HCT116 (cell line): ENCODE data around the gene FSCN2. TPM values are rescaled to one million over a fixed set of nuclear protein-coding genes. Genes with fewer than 3 reads are reported as not detected.

Experiments used
- ATAC-seq: fragments of 200-7000 bp; cut with Tn5 transposase; 2 replicates; pipeline ENCODE4 v1.9.1; 2020; ENCODE audit warnings: mild to moderate bottlenecking, moderate library complexity
- BruUV-seq: library from RNA; stranded (reverse); fragments of 400-500 nt; replicated peaks from 2 replicates; lab custom pipeline; 2021; lab: Mats Ljungman, UMichigan
- CTCF ChIA-PET: fragments of 300-600 bp; sonication (Branson Sonifier 250); formaldehyde crosslinking; loops from one replicate; lab custom pipeline; 2021; ENCODE audit warnings: antibody characterized with exemption; lab: Charles Lee
- POLR2A ChIA-PET: fragments of 300-600, 350-600 bp; sonication (Branson Sonifier 250); formaldehyde crosslinking; loops from one replicate; lab custom pipeline; 2021; ENCODE audit warnings: antibody characterized with exemption; lab: Charles Lee
- RAD21 ChIA-PET, 2 experiments: fragments of 300-600 bp; sonication (Branson Sonifier 250); formaldehyde crosslinking; loops; one replicate each; lab custom pipeline; 2023; ENCODE audit warnings: low total read pairs in 2 of 2; ENCODE audit not compliant: uncharacterized antibody in 2 of 2, unreplicated experiment in 2 of 2, low non-redundant PET in 1 of 2; lab: Charles Lee
- DNase-seq: peaks from one replicate; pipeline ENCODE4 v3.0.0-alpha.2; 2010; ENCODE audit warnings: low read depth, low spot score
- H2AFZ ChIP-seq: fragments of 200-600 bp; shearing (Covaris generic), sonication (generic); 2 replicates; pipeline ENCODE4 v1.6.1; 2017; ENCODE audit warnings: low read depth, mixed run types, mixed read lengths, antibody characterized with exemption, low read length; ENCODE audit not compliant: poor library complexity, severe bottlenecking
- H3K27ac ChIP-seq: 2 replicates; pipeline ENCODE4 v1.5.1; 2012; ENCODE audit warnings: low read depth, low read length
- H3K27me3 ChIP-seq: fragments of 200-600 bp; sonication (generic); 2 replicates; pipeline ENCODE4 v1.6.1; 2016; ENCODE audit warnings: mixed run types, low read length, mixed read lengths; ENCODE audit not compliant: insufficient read depth
- H3K36me3 ChIP-seq, 2 experiments: fragments of 200-500 bp in 1 of 2; fragments of 200-600 bp in 1 of 2; sonication (Bioruptor generic) in 1 of 2; sonication (generic) in 1 of 2; 2 replicates each; pipeline versions ENCODE4 v1.5.1 to v1.6.1; 2014 to 2016; ENCODE audit warnings: low read length in 2 of 2, inconsistent platforms in 1 of 2, mixed read lengths in 1 of 2, mixed run types in 1 of 2; ENCODE audit not compliant: insufficient read depth in 2 of 2, control insufficient read depth in 1 of 2
- H3K4me1 ChIP-seq, 2 experiments: fragments of 200-600 bp in 1 of 2; sonication (generic) in 1 of 2; 2 replicates each; pipeline versions ENCODE4 v1.5.1 to v1.6.1; 2012 to 2017; ENCODE audit warnings: low read length in 2 of 2, inconsistent platforms in 1 of 2, mild to moderate bottlenecking in 1 of 2, mixed read lengths in 1 of 2, mixed run types in 1 of 2, moderate library complexity in 1 of 2; ENCODE audit not compliant: insufficient read depth in 2 of 2, control insufficient read depth in 1 of 2
- H3K4me2 ChIP-seq: fragments of 200-600 bp; sonication (generic); 2 replicates; pipeline ENCODE4 v1.6.1; 2017; ENCODE audit warnings: mixed run types, low read length, mixed read lengths
- H3K4me3 ChIP-seq, 2 experiments: fragments of 200-600 bp in 1 of 2; sonication (generic) in 1 of 2; replicated peaks in 1 of 2; 2 replicates each; pipeline ENCODE4 v1.5.1; 2011 to 2016; ENCODE audit warnings: low read length in 2 of 2, control low read depth in 1 of 2, low read depth in 1 of 2, mild to moderate bottlenecking in 1 of 2, mixed read lengths in 1 of 2, mixed run types in 1 of 2
- H3K79me2 ChIP-seq: fragments of 200-600 bp; sonication (generic); 2 replicates; pipeline ENCODE4 v1.6.1; 2017; ENCODE audit warnings: mild to moderate bottlenecking, mixed run types, low read length, moderate library complexity, mixed read lengths; ENCODE audit not compliant: insufficient read depth
- H3K9ac ChIP-seq: fragments of 200-600 bp; sonication (generic); 2 replicates; pipeline ENCODE4 v1.6.1; 2016; ENCODE audit warnings: low read length, mixed read lengths
- H3K9me2 ChIP-seq: fragments of 200-600 bp; sonication (generic), shearing (Covaris generic); 2 replicates; pipeline ENCODE4 v1.6.1; 2017; ENCODE audit warnings: mixed run types, mild to moderate bottlenecking, moderate library complexity; ENCODE audit not compliant: insufficient read depth
- H3K9me3 ChIP-seq, 2 experiments: fragments of 200-500 bp in 1 of 2; fragments of 200-600 bp in 1 of 2; sonication (Bioruptor generic) in 1 of 2; sonication (generic) in 1 of 2; 2 replicates each; pipeline ENCODE4 v1.6.1; 2014 to 2017; ENCODE audit warnings: low read length in 2 of 2, mixed read lengths in 2 of 2, inconsistent platforms in 1 of 2, low read depth in 1 of 2, mild to moderate bottlenecking in 1 of 2, mixed run types in 1 of 2, moderate library complexity in 1 of 2; ENCODE audit not compliant: control insufficient read depth in 1 of 2, insufficient read depth in 1 of 2
- H4K20me1 ChIP-seq: fragments of 200-600 bp; sonication (generic), shearing (Covaris generic); 2 replicates; pipeline ENCODE4 v1.6.1; 2017; ENCODE audit warnings: mixed run types, mild to moderate bottlenecking, moderate library complexity; ENCODE audit not compliant: insufficient read depth
- CBX3 ChIP-seq: IDR thresholded peaks from 2 replicates; pipeline ENCODE4 v1.6.1; 2012; ENCODE audit warnings: low read depth
- CEBPB ChIP-seq: IDR thresholded peaks from 2 replicates; pipeline ENCODE4 v1.6.1; 2012; ENCODE audit warnings: low read depth
- CTCF ChIP-seq, 3 experiments: fragments of 200-600 bp in 1 of 3; sonication (generic) in 1 of 3; IDR thresholded peaks in 2 of 3; conservative IDR thresholded peaks in 1 of 3; 2 replicates each; pipeline ENCODE4 v1.5.1; 2012 to 2017; ENCODE audit warnings: low read depth in 2 of 3, low read length in 2 of 3, antibody characterized with exemption in 1 of 3, borderline replicate concordance in 1 of 3, control low read depth in 1 of 3, mild to moderate bottlenecking in 1 of 3, mixed read lengths in 1 of 3, mixed run types in 1 of 3, moderate library complexity in 1 of 3; ENCODE audit not compliant: insufficient read depth in 1 of 3
- EGR1 ChIP-seq: IDR thresholded peaks from 2 replicates; pipeline ENCODE4 v1.6.1; 2012; ENCODE audit warnings: low read depth
- EZH2 ChIP-seq: fragments of 200-600 bp; sonication (generic); IDR thresholded peaks from 2 replicates; pipeline ENCODE4 v1.6.1; 2017; ENCODE audit warnings: antibody characterized with exemption, mixed run types
- FOSL1 ChIP-seq: IDR thresholded peaks from 2 replicates; pipeline ENCODE4 v1.6.1; 2012; ENCODE audit warnings: low read depth
- JUND ChIP-seq: IDR thresholded peaks from 2 replicates; pipeline ENCODE4 v1.6.1; 2012
- MAX ChIP-seq: IDR thresholded peaks from 2 replicates; pipeline ENCODE4 v1.6.1; 2012
- POLR2A ChIP-seq: IDR thresholded peaks from 2 replicates; pipeline ENCODE4 v1.7.0; 2011; ENCODE audit warnings: borderline replicate concordance; ENCODE audit not compliant: insufficient read depth, insufficient read length; ENCODE audit errors: extremely low read depth
- POLR2AphosphoS5 ChIP-seq: IDR thresholded peaks from 2 replicates; pipeline ENCODE4 v1.6.1; 2011; ENCODE audit warnings: mild to moderate bottlenecking, low read depth, low read length, moderate library complexity
- RAD21 ChIP-seq: IDR thresholded peaks from 2 replicates; pipeline ENCODE4 v1.6.1; 2012; ENCODE audit warnings: low read depth, mild to moderate bottlenecking
- REST ChIP-seq: IDR thresholded peaks from 2 replicates; pipeline ENCODE4 v1.6.1; 2012; ENCODE audit warnings: low read depth
- SIN3A ChIP-seq: IDR thresholded peaks from 2 replicates; pipeline ENCODE4 v1.6.1; 2012; ENCODE audit warnings: low read depth
- SP1 ChIP-seq: IDR thresholded peaks from 2 replicates; pipeline ENCODE4 v1.6.1; 2012; ENCODE audit warnings: low read depth
- SRF ChIP-seq: IDR thresholded peaks from 2 replicates; pipeline ENCODE4 v1.6.1; 2012; ENCODE audit warnings: low read depth
- TCF7L2 ChIP-seq: IDR thresholded peaks from 2 replicates; pipeline ENCODE4 v1.7.0; 2011; ENCODE audit warnings: borderline replicate concordance, inconsistent platforms; ENCODE audit not compliant: insufficient read depth, insufficient read length; ENCODE audit errors: extremely low read depth
- YY1 ChIP-seq: IDR thresholded peaks from 2 replicates; pipeline ENCODE4 v1.6.1; 2011; ENCODE audit warnings: low read length, low read depth, moderate library complexity, mild to moderate bottlenecking; ENCODE audit not compliant: insufficient replicate concordance; ENCODE audit errors: extremely low read depth
- ZFX ChIP-seq: fragments of 450-650 bp; IDR thresholded peaks from 2 replicates; pipeline ENCODE4 v1.6.1; 2017
- intact Hi-C: fragments of 100-400 bp; cut with micrococcal nuclease; formaldehyde crosslinking; loops from 2 replicates; pipeline ENCODE4 v1.10.0; 2022
- total RNA-seq: library from RNA; stranded (reverse); gene quantifications from one replicate; pipeline ENCODE4 v1.2.1, GENCODE V29; 2021; ENCODE audit not compliant: unreplicated experiment

Gene FSCN2
- total RNA-seq, 1 experiment from 2014 or later, result 10.1 TPM

- no peak for TF ChIP-seq ZFX
- no peak for TF ChIP-seq REST
- no peak for TF ChIP-seq CBX3
- TF ChIP-seq FOSL1, result no peak
- no peak for TF ChIP-seq SIN3A
- TF ChIP-seq CEBPB, result no peak
- no peak for TF ChIP-seq POLR2A
- no peak for TF ChIP-seq JUND
- TF ChIP-seq CTCF (IDR thresholded peaks at IDR 0.05 in 2 of 3, conservative IDR thresholded peaks at IDR 0.05 in 1 of 3; ENCODE audit: borderline replicate concordance in 1 of 3, insufficient read depth in 1 of 3, low read depth in 2 of 3, low read length in 2 of 3), result no peak
- no peak for TF ChIP-seq TCF7L2
- TF ChIP-seq SP1, result no peak
- TF ChIP-seq EZH2, result no peak
- TF ChIP-seq SRF, result no peak
- TF ChIP-seq MAX, result no peak
- TF ChIP-seq YY1, result no peak
- TF ChIP-seq EGR1, result no peak
- TF ChIP-seq POLR2AphosphoS5, result no peak
- TF ChIP-seq RAD21, result no peak
- H3K27ac ChIP-seq, result no peak overlapping the region; the same call in 1 of the 2 replicates
- CTCF ChIA-PET, result no interaction called here
- intact Hi-C loops, result no loop called here
- RAD21 ChIA-PET, result no interaction called here
- peaks cover 12 to 30% of the 10 kb centered on the region in 2 experiments for H3K4me1 ChIP-seq
- ATAC-seq (no peak), DNase-seq (no peak)
- H3K36me3 ChIP-seq, result no peaks in the 10 kb centered on the region
- H3K27me3 ChIP-seq, result no peaks in the 10 kb centered on the region
- no peaks in the 10 kb centered on the region for H3K79me2 ChIP-seq
- no TSS peak for BruUV-seq
- H3K4me2 ChIP-seq, result no peak overlapping the region
- no peaks in the 10 kb centered on the region for H4K20me1 ChIP-seq
- H3K9me2 ChIP-seq, result no peaks in the 10 kb centered on the region
- no peak overlapping the region for H3K9ac ChIP-seq
- H2AFZ ChIP-seq, result no peak overlapping the region
- no peak overlapping the region for H3K4me3 ChIP-seq
- POLR2A ChIA-PET, result interaction anchor here (1.0 kb wide), 1 partner anchor 86 kb away, joined by 3 read pairs; the partner anchor contains the start of gene BAHCC1
- H3K9me3 ChIP-seq, result no peaks in the 10 kb centered on the region
These were observed 46.9 kb upstream of the FSCN2 start for GRCh38 chr17:81481073-81481799.
